ENCODE results near the gene BRD3OS. TPM values are rescaled to one million over a fixed set of nuclear protein-coding genes. Genes with fewer than 3 reads are reported as not detected.

The BRD3OS gene
- total and polyA plus RNA-seq, 2 of the 13 experiments (the other 11 are each of a cell fraction or from before 2014, with no cell fraction given) = 4.9 to 5.7 TPM

- TF ChIP-seq ZNF512B (CRISPR knock-in tag; IDR thresholded peaks at IDR 0.05; ENCODE audit: borderline replicate concordance) (no peak), NCOA5 (CRISPR knock-in tag; IDR thresholded peaks at IDR 0.05) (no peak), ZFP62 (CRISPR knock-in tag; IDR thresholded peaks at IDR 0.05) (no peak), ZNF331 (CRISPR knock-in tag; IDR thresholded peaks at IDR 0.05) (peak; percentile 56; the same call in 1 of the 2 replicates), ZNF317 (CRISPR knock-in tag; IDR thresholded peaks at IDR 0.05) (0 out of 2 replicates have a peak, but pooled peaks have one; percentile 18), PAF1 (CRISPR knock-in tag; IDR thresholded peaks at IDR 0.05) (no peak), SOX5 (CRISPR knock-in tag; IDR thresholded peaks at IDR 0.05; ENCODE audit: borderline replicate concordance) (0 out of 2 replicates have a peak, but pooled peaks have one; percentile 26), CAMTA2 (CRISPR knock-in tag; IDR thresholded peaks at IDR 0.05; ENCODE audit: borderline replicate concordance) (no peak), ZNF557 (CRISPR knock-in tag; IDR thresholded peaks at IDR 0.05) (no peak), ZFAT (CRISPR knock-in tag; conservative IDR thresholded peaks at IDR 0.05) (no peak), POLR2A (IDR thresholded peaks at IDR 0.05; ENCODE audit: insufficient read depth in 1 of 2, low read depth in 2 of 2, low read length in 2 of 2) (no peak), ZNF619 (CRISPR knock-in tag; IDR thresholded peaks at IDR 0.05) (no peak; the same call in 1 of the 2 replicates), KLF6 (CRISPR knock-in tag; IDR thresholded peaks at IDR 0.05) (0 out of 2 replicates have a peak, but pooled peaks have one; percentile 38), SRSF4 (IDR thresholded peaks at IDR 0.05; ENCODE audit: low read depth, low read length, poor library complexity, severe bottlenecking) (no peak), SNAI1 (CRISPR knock-in tag; IDR thresholded peaks at IDR 0.05; ENCODE audit: borderline replicate concordance) (no peak), TMF1 (CRISPR knock-in tag; IDR thresholded peaks at IDR 0.05; ENCODE audit: low read depth) (no peak), ZFP91 (CRISPR knock-in tag; IDR thresholded peaks at IDR 0.05; ENCODE audit: borderline replicate concordance) (peak; percentile 53; the same call in 1 of the 2 replicates), ZNF629 (CRISPR knock-in tag; conservative IDR thresholded peaks at IDR 0.05) (no peak), GATA4 (IDR thresholded peaks at IDR 0.05; ENCODE audit: borderline replicate concordance, low read depth) (no peak), FOXA3 (CRISPR knock-in tag; IDR thresholded peaks at IDR 0.05) (peak; percentile 36; the same call in 1 of the 2 replicates), ZMYM2 (CRISPR knock-in tag; IDR thresholded peaks at IDR 0.05) (no peak), FOXO1 (CRISPR knock-in tag; IDR thresholded peaks at IDR 0.05) (0 out of 2 replicates have a peak, but pooled peaks have one; percentile 49), GTF3A (CRISPR knock-in tag; conservative IDR thresholded peaks at IDR 0.05) (no peak), ZNF574 (CRISPR knock-in tag; IDR thresholded peaks at IDR 0.05) (peak; percentile 41; the same call in 1 of the 2 replicates)
Measured at GRCh38 chr9:133994353-133995011, 30.8 kb upstream of the BRD3OS start (continued).
